ENCODE measurements around the gene SUN5. TPM values are rescaled to one million over a fixed set of nuclear protein-coding genes. Genes with fewer than 3 reads are reported as not detected.
A peak's percentile ranks its signal among the peaks of the same experiment; 100 is the strongest.

The SUN5 gene
- total and polyA plus RNA-seq, 2 of the 8 experiments (the other 6 are each of a cell fraction or from before 2014, with no cell fraction given) = not detected

DNA sequence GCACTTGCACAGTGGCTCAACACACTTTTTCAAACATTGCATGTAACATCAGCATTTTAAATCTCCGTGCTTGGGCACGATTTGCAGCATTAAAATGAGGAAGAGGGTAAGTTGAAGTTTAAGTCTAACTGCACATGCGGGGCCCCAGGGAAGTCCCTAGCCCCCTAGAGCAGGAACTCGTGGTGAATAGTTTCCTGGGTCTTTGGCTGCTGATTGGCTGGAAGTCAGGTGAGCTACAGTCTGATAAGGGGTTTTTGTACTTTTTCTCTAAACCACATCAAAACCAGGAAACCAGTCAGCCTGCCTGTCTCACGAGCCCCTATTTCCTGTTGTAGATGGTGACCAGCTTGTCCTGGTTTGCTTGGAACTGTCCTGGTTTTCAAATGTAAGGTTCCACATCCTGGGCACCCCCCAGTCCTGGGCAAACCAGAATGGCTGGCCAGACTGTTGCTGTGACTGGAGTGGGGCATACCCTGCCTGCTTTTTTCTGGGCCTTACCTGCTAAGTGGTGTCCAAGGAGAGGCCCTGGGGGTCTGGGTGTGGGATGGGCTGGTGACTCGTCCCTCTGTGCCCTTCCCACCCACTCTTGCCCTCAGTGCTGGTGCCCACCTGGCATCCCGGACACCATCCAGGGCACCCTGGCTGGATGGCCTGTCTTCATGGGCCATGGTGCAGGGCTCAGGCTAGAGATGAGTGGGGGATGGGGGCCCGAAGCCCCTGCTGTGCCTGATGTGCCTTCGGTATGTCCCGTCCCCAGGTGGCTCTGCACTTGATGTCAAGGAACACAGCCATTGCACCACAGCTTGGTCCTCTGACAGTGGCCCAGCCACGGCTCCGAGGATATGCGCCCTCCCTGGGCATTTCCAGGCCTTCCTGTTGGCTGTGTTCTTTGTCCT, 31.8 kb downstream of the SUN5 start:
- Histone ChIP-seq H3K14ac (ENCODE audit: insufficient read length) (no peak overlapping the region), H3K27me3 (replicated peaks in 1 of 4; ENCODE audit: control insufficient read depth in 3 of 4, extremely low read depth in 1 of 4, insufficient read depth in 3 of 4, low read length in 3 of 4) (no peaks in the 10 kb centered on the region), H2BK15ac (ENCODE audit: low read length) (0 out of 2 replicates have a peak overlapping the region, but pooled peaks have one; percentile 22), H4K5ac (ENCODE audit: insufficient read length, low read depth, low read length) (peak overlapping the region; percentile 41), H2AFZ (ENCODE audit: low read length) (0 out of 2 replicates have a peak overlapping the region, but pooled peaks have one; percentile 82), H3K36me3 (ENCODE audit: control insufficient read depth in 2 of 4, insufficient read depth in 4 of 4, low read length in 3 of 4) (no peaks in the 10 kb centered on the region), H2AK5ac (ENCODE audit: low read depth, low read length) (peak overlapping the region; percentile 20; the same call in 1 of the 2 replicates), H4K91ac (replicated peaks; ENCODE audit: insufficient read length, low read length) (peak overlapping the region; percentile 92), H3K9ac (replicated peaks in 1 of 4; ENCODE audit: extremely low read depth in 1 of 4, low read depth in 3 of 4, low read length in 3 of 4) (no peak overlapping the region), H4K20me1 (replicated peaks in 1 of 2; ENCODE audit: control insufficient read depth in 1 of 2, insufficient read depth in 2 of 2, low read length in 2 of 2) (no peaks in the 10 kb centered on the region), H4K8ac (ENCODE audit: extremely low read depth, insufficient read depth, low read length) (peak overlapping the region; percentile 4; the same call in 1 of the 2 replicates), H3K18ac (ENCODE audit: extremely low read depth, low read length) (peak overlapping the region; percentile 73), H3K56ac (replicated peaks; ENCODE audit: insufficient read length, low read depth, low read length) (no peak overlapping the region), H2BK20ac (ENCODE audit: low read length) (peak overlapping the region; percentile 83), H3K4me2 (ENCODE audit: insufficient read depth in 1 of 2, low read depth in 2 of 2, low read length in 2 of 2) (no peak overlapping the region; a peak in 1 of 4 replicates), H2BK120ac (replicated peaks; ENCODE audit: low read depth, low read length) (peak overlapping the region; percentile 94), H2BK12ac (ENCODE audit: low read depth, low read length) (peak overlapping the region; percentile 91; the same call in 1 of the 2 replicates), H3K4me1 (replicated peaks in 1 of 4; ENCODE audit: control insufficient read depth in 3 of 4, insufficient read depth in 4 of 4, low read length in 3 of 4) (peaks cover 10 to 25% (median 16%) of the 10 kb centered on the region in 4 experiments), H3K27ac (ENCODE audit: low read depth, low read length) (no peak overlapping the region), H3K9me3 (ENCODE audit: insufficient read depth in 2 of 2, low read depth in 1 of 2, low read length in 1 of 2) (peaks cover 4 to 12% of the 10 kb centered on the region in 2 experiments; a peak in 3 of 4 replicates), H3K23ac (ENCODE audit: insufficient read length) (no peak overlapping the region), H3K23me2 (ENCODE audit: low read depth, low read length) (no peaks in the 10 kb centered on the region), H3K79me2 (ENCODE audit: control insufficient read depth in 1 of 2, insufficient read depth in 2 of 2, low read length in 2 of 2) (no peaks in the 10 kb centered on the region), H2BK5ac (ENCODE audit: low read depth, low read length) (peak overlapping the region; percentile 54; the same call in 1 of the 2 replicates), H3K4ac (replicated peaks; ENCODE audit: insufficient read length, low read depth, low read length) (peak overlapping the region; percentile 92), H3K4me3 (ENCODE audit: extremely low read depth in 1 of 4, insufficient read depth in 2 of 4, low read depth in 3 of 4, low read length in 4 of 4) (no peak overlapping the region; a peak in 1 of 8 replicates), H3K79me1 (ENCODE audit: low read depth, low read length) (no peaks in the 10 kb centered on the region; the same call in 1 of the 2 replicates)
- ChIA-PET CTCF (ENCODE audit: partially characterized antibody) (interaction anchor here (0.9 to 2.5 kb wide), 8 partner anchors 13 to 49 kb away, joined by 3 to 11 read pairs (median 5); partner anchors contain the start of gene SUN5), POLR2A (ENCODE audit: partially characterized antibody) (no interaction called here)
- FAIRE-seq = no peak
- whole genome bisulfite sequencing, 2 experiments (ENCODE audit: extremely low coverage in 1 of 2, insufficient coverage in 1 of 2, insufficient read length in 1 of 2, insufficient replicate concordance in 2 of 2, low coverage in 1 of 2, low lambda C conversion rate in 2 of 2, missing lambda C conversion rate in 1 of 2) = 85% methylated on average over 13 of the region's 13 CpGs; no CpG with 5 or more reads in 1 of the 2 experiments
- peak in 1 of 2 experiments; percentile 46 for DNase-seq (ENCODE audit: low read depth in 1 of 2, low spot score in 2 of 2)
- TF ChIP-seq KDM1A (IDR thresholded peaks at IDR 0.05; ENCODE audit: borderline replicate concordance, low read length) = no peak
- no peak for TF ChIP-seq NRF1 (IDR thresholded peaks at IDR 0.05; ENCODE audit: low read depth, low read length)
- no peak for TF ChIP-seq TCF12 (IDR thresholded peaks at IDR 0.05; ENCODE audit: low read depth, low read length)
- TF ChIP-seq BRCA1 (IDR thresholded peaks at IDR 0.05; ENCODE audit: low read depth, low read length) = no peak
- TF ChIP-seq RBBP5 (IDR thresholded peaks at IDR 0.05; ENCODE audit: borderline replicate concordance, low read depth, low read length) = no peak
- TF ChIP-seq SP2 (IDR thresholded peaks at IDR 0.05; ENCODE audit: low read length) = no peak
- TF ChIP-seq RXRA (IDR thresholded peaks at IDR 0.05; ENCODE audit: insufficient read depth, low read depth, low read length) = no peak
- TF ChIP-seq ASH2L (IDR thresholded peaks at IDR 0.05; ENCODE audit: low read length) = no peak
- no peak for TF ChIP-seq GABPA (IDR thresholded peaks at IDR 0.05; ENCODE audit: borderline replicate concordance, insufficient read depth, low read length)
- TF ChIP-seq CHD2 (IDR thresholded peaks at IDR 0.05; ENCODE audit: low read length) = no peak
